GM18505 (cell line): Measurements from ENCODE around the gene CDKAL1.
A peak's percentile ranks its signal among the peaks of the same experiment; 100 is the strongest.

Experiments used
- ATAC-seq: cut with Tn5 transposase; IDR thresholded peaks from one replicate; pipeline ENCODE4 v1.9.1; 2021; ENCODE audit not compliant: unreplicated experiment
- POLR2A ChIP-seq: IDR thresholded peaks from 4 replicates; pipeline ENCODE4 v1.6.1; 2011; ENCODE audit warnings: borderline replicate concordance; ENCODE audit not compliant: insufficient read depth, insufficient read length; ENCODE audit errors: extremely low read depth

CDKAL1 gene

GRCh38 chr6:21163110-21163837, 629.0 kb downstream of the CDKAL1 start:
- no peak for TF ChIP-seq POLR2A
- no peak for ATAC-seq

- no peak for ATAC-seq
- TF ChIP-seq POLR2A, result no peak
Measured at GRCh38 chr6:21163838-21164180, 629.6 kb downstream of the CDKAL1 start.

DNA sequence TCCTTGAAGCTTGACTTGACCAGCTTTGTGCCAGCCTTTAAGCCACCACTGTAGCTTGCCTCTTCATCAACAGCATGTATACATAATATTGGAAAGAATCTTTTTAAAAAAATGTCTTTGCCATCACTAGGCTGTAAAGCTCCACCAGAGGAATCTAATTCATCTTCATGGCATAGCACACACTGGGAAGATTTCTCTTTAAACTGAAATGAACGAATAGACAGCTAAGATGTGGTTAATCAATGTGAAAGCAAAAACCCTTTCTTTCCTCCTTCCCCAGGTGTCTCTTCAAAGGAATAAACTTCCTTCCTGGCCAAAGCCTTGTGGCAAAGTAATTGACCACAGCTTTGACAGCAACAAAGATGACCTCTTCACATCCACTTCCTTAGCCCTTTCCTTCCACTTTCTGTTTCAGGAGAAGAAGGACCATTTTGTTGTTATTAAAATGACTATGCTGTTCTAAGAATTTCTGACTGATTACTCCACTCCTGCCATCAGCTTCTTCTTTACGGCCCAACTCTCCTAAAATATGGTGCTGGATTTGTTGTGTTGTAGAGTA, 630.6 kb downstream of the CDKAL1 start:
- no peak for TF ChIP-seq POLR2A
- ATAC-seq, result peak; percentile 74

DNA sequence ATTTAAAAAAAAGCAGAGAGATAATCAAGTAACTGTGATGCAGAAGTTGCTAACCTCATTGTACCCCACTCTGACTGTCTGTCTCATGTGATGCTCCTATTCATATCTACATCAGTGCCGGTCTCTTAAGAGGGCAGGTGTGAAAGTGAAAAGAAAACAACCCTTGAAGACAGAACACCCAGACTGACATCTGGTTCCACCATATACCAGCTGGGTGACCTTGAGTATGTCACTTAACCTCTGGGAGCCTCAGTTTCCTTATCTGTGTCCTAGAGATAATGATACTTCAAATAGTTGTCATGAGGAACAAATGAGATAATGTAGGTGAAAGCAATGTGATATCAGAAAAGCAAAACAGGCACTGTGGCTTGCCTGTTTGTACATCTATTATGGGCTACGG, 632.5 kb downstream of the CDKAL1 start:
- no peak for ATAC-seq
- TF ChIP-seq POLR2A, result no peak

DNA sequence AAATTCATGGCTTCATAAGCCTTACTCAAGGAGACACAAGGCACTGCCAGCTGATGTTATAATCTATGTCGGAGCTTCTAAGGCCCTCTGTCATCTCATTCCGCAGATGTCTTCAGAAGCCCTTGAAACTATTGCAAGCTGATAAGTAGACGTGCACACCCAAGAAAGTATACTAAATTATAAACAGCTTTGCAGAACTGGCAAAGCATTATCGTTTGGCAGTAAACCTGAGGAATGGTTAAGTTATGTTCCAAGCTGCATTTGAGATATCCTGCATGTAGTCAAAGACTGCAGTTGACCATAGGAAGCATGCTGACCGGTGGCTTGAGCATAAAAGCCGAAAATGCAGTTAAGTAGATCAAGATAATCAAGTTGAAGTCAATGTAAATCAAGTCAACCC, 633.5 kb downstream of the CDKAL1 start:
- ATAC-seq, result no peak
- TF ChIP-seq POLR2A, result no peak

- no peak for ATAC-seq
- no peak for TF ChIP-seq POLR2A
Measured at GRCh38 chr6:21171801-21172200, 637.5 kb downstream of the CDKAL1 start.

- ATAC-seq, result no peak
- TF ChIP-seq POLR2A, result no peak
Measured at GRCh38 chr6:21173031-21173430, 638.8 kb downstream of the CDKAL1 start.

DNA sequence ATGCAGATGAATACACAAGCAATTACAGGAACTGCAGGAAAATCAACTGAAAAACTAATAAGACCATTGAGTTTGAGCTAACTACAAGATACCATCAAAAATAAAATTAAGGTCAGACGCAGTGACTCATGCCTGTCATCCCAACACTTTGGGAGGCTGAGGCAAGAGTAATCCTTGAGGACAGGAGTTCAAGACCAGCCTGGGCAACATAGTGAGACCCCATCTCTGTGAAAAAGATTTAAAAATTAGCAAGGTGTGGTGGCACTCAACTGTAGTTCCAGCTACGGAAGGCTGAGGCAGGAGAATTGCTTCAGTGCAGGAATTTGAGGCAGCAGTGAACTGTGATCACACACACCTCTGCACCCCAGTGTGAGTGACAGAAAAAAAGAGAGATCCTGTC, 639.4 kb downstream of the CDKAL1 start:
- no peak for TF ChIP-seq POLR2A
- no peak for ATAC-seq

DNA sequence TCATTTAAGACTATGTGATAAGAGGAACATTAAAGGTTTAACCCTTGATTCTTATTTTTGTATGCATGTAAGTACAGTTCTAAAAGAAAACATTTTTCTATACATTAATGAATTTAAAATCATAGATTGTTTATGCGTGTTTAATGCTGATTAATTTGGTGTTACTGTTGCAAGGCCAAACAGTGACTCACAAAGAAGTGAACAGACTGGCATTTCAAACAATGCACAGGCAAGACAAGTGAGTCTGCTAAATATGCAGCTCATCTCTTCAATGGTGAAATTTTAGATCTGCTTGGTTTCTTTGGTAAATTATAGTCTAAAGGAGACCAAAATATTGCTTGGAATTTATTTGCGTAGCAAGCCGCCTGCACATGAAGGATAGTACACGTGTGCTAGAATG, 641.9 kb downstream of the CDKAL1 start:
- no peak for TF ChIP-seq POLR2A
- no peak for ATAC-seq

DNA sequence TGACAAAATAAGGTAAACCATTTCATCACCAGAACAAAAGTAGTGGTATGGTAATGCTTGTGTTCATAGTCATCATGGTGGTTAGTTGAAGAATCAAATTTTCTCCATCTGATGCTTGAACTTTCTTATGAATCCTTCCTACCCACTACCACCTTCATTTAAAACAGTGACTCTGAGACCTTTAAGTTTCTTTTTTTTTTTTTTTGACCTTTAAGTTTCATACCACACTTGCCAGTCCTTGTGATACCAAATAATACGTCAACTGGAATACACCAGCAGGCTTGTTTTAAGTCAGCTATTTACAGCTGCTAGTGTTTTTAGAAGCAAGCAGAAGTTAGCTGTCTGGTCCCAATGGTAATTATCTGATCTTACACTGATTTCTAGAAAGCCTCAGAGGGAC, 645.9 kb downstream of the CDKAL1 start:
- ATAC-seq, result no peak
- no peak for TF ChIP-seq POLR2A

- TF ChIP-seq POLR2A, result no peak
- ATAC-seq, result no peak
Measured at GRCh38 chr6:21180800-21181337, 646.6 kb downstream of the CDKAL1 start.

GRCh38 chr6:21181866-21182265, 647.6 kb downstream of the CDKAL1 start:
- TF ChIP-seq POLR2A, result no peak
- no peak for ATAC-seq

- no peak for TF ChIP-seq POLR2A
- no peak for ATAC-seq
Measured at GRCh38 chr6:21182589-21182988, 648.3 kb downstream of the CDKAL1 start.

DNA sequence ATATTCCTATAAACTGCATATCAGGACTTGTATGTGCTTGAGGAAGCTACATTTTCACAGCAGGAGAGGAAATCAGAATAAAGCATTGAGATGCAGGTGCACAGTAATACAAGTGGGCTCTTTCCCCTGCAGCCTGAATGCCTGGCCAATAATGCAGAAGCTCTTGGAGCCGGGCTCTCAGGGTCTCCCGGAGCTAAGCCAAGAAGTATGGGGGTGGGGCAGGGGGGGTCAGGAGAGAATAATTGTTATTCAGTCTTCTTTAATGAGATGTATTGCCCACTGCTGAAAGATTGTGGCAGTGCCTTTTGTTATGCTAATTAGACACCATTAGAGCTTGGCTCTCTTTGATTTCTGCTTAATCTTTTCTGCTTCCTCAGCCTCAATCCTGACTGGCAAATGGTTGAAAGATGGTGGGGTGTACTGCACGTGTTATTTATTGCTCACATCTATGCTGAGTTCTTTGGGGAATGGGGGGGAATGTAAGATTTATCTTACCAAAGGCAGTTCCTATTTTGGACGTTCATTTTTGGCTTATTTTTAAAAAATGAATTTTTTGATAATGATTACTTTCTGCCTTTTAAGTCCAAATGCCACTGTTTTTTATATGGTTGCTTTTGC, 651.7 kb downstream of the CDKAL1 start:
- no peak for TF ChIP-seq POLR2A
- no peak for ATAC-seq
